HL-60 (cell line): ENCODE results near the gene TRPC4AP.

ENCODE experiments used
- GABPA ChIP-seq: IDR thresholded peaks from 2 replicates; pipeline ENCODE4 v1.6.1; 2012; ENCODE audit warnings: low read depth
- POLR2AphosphoS5 ChIP-seq: IDR thresholded peaks from 2 replicates; pipeline ENCODE4 v1.6.1; 2012; ENCODE audit warnings: low read depth
- SPI1 ChIP-seq: IDR thresholded peaks from 2 replicates; pipeline ENCODE4 v1.6.1; 2012; ENCODE audit warnings: low read depth, mild to moderate bottlenecking, borderline replicate concordance
- TF ChIP-seq, protein P1 (sequence below): IDR thresholded peaks from one replicate; pipeline ENCODE4 v1.5.1; 2011; ENCODE audit warnings: low read length, control low read depth, inconsistent platforms; ENCODE audit not compliant: insufficient read depth

DNA sequence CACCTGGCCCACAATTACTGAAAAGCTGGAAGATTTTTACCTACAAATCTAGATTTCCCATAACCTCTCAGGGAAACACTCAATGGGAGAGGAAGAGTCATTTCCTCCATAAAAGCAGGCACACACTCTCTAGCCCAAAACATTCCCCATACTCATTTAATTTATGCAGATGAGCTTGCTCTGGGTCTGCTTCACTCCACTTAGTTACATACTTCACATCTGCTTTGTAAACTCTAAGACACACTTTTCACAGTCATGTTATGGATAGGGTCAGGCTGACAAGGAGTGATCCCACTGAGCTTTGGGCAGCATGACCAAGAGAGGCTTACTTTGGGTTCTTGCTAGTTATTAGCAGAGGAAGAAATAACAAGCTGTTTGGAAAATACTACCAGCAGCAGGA, 27.4 kb downstream of the TRPC4AP start:
- TF ChIP-seq, protein P1, sequence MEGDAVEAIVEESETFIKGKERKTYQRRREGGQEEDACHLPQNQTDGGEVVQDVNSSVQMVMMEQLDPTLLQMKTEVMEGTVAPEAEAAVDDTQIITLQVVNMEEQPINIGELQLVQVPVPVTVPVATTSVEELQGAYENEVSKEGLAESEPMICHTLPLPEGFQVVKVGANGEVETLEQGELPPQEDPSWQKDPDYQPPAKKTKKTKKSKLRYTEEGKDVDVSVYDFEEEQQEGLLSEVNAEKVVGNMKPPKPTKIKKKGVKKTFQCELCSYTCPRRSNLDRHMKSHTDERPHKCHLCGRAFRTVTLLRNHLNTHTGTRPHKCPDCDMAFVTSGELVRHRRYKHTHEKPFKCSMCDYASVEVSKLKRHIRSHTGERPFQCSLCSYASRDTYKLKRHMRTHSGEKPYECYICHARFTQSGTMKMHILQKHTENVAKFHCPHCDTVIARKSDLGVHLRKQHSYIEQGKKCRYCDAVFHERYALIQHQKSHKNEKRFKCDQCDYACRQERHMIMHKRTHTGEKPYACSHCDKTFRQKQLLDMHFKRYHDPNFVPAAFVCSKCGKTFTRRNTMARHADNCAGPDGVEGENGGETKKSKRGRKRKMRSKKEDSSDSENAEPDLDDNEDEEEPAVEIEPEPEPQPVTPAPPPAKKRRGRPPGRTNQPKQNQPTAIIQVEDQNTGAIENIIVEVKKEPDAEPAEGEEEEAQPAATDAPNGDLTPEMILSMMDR = no peak
- TF ChIP-seq POLR2AphosphoS5 = no peak
- TF ChIP-seq GABPA = no peak
- no peak for TF ChIP-seq SPI1
